T-helper 2 cell (primary cell): ENCODE results near the gene NOS3.

ENCODE experiments used
- DNase-seq, 5 experiments: peaks; one replicate each; pipeline versions ENCODE4 v3.0.0 to v3.0.0-alpha.2; 2012 to 2022

The NOS3 gene

DNA sequence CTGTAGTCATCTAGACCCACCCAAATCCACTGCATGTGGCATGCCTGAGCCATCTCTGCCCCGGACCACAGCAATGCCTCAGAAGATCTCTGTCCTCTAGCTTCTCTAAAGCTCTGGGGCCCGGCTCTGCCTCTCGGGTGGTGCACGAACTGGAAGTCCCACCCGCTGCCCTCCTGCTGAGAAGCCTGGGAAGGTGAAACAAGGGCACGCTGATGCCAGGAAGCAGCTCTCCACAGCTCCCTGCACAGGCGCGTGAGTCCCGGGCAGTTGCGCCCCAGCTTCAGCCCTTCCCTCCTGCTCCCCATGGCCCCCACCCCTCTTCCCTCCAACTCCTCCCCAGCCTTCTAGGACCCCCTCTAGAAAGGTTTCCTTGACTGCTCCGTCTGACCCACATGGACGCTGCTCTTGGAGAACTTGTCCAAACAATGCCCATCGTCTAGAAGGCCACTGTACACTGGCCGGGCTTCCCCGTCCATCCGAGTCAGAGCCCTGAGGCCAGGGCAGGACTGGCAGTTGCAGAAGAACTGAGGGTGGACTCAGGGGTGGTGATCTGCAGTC, 25.5 kb upstream of the NOS3 start:
- DNase-seq = no peak

DNA sequence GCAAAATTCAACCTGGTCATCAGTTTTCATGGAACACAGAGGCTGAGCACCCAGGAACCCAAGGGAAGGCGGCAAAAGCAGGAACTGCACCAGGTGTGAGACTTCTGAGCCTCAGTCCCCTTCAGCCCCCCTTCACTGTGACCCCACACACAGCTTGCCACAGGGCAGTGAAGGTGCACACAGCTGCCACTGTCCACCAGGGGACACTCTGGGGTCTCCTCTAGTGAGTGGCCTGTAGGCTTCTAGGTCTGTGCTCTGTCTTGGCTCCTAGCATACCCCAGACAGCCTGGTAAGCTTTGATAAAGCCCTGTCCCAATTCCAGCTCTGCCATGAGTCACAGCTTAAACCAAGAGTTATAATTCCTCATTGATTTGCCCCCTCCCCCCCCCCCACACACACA, 24.8 kb upstream of the NOS3 start:
- DNase-seq = no peak

DNA sequence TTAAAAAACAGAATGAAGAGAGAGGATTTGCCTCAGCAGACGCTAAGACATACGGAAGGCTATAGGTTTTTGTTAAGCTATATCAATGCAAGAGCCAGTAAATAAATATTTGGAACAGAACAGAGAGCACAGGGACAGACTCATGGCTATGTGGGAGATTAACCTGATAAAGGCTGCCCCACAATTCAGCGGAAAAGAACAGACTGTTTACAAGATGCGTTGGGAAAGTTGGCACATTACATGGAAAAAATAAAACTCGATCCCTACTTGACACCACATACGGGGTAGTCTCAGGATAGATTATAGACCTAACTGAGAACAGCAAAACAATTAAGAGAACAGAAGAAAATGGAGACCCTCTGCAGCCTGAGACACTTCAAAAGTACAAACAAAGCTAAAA, 23.5 kb upstream of the NOS3 start:
- DNase-seq = no peak

DNA sequence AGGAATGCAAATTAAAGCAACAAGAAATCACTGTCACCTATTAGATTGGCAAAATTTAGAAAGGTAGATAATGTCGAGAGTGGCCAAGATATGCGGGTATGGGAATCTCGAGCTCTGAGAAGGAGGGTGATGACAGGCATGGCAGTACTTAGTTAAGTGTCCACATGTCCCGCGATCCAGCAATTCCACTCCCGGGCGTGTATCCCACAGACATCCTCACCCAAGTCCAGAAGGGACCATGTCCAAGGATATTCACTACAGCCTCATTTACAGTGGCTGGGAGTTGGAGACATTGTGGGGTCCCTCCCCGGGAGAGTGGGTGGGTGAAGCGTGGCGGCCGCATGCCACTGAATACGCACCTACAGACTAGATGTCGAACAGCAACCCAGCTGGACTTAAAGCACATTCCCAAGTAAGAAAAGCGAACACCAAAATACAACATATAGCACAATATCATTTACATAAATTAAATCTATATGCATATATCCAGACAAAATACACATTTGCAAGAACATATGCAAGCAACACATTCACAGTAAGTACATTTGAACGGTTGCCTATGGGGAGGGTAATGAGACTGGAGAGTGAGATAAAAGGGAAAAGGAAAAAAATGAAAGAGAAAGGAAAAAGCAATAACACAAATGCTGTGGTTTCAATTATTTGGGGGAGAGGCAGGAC, 22.6 kb upstream of the NOS3 start:
- DNase-seq = no peak

DNA sequence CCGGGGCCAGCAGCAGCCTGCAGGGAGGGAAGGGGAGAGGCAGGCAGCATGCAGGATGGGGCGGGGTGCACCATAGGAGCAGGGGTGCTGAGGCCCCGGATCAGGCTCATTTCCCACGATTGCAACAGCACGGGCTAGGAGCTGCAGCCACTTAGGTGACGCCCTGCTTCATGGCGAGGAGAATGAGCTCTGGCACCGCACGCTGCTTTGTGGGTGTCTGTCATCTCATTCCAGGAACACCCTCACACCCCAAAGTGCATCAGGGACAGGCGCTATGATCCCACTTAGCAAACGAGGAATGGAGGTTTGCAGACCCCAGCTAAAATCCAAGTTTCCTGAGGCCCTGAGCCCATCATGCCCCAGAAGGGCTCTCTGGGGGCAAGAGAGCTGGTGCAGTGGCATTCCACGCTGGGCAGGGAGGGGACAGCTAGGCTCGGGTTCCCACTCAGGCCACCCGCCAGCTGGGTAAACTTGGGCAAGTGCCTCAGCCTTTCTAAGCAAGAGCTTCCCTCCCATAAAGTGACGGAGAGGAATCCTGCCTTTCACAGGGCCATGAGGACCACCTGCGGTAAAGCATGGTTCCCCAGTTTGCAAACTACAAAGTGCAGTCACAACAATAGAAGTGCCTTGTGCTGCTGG, 22.0 kb upstream of the NOS3 start:
- no peak for DNase-seq

DNA sequence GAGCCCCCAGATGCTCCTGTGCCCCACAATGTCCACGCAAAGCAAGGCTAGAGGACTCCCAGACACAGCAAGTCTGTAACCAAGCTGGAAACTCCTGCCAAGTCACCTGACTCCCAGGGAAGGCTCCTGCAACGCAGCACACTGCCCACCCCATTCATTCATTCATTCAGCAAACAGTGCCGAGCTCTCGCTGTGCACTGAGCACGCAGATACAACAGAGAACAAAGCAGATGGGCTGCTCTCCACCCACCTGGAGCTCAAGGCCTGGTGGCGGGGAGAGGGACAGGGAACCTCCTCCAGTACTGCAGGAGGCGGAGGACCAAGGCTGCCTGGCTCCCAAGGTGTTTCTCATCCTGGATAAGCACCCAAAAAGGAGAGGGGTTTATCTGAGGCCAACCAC, 21.3 kb upstream of the NOS3 start:
- DNase-seq = no peak

DNA sequence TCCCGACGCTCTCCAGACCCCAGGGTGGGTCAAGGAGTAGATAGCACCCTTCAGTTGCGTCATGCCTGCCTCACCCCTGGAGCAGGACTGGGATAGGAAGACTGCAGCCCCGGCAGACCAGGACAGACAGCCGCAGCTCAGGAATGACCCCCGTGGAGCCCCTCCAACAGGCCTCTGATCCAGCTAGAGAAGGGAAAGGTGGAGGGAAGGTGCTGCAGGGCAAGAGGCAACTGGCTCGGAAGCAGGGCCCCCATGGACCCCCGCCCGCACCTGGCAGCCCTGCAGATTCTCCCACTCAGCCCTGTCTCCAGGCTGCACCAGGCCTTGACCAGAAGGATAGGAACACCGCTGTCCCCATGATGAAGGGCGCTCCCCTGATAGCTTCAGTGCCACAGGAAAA, 20.4 kb upstream of the NOS3 start:
- no peak for DNase-seq

DNA sequence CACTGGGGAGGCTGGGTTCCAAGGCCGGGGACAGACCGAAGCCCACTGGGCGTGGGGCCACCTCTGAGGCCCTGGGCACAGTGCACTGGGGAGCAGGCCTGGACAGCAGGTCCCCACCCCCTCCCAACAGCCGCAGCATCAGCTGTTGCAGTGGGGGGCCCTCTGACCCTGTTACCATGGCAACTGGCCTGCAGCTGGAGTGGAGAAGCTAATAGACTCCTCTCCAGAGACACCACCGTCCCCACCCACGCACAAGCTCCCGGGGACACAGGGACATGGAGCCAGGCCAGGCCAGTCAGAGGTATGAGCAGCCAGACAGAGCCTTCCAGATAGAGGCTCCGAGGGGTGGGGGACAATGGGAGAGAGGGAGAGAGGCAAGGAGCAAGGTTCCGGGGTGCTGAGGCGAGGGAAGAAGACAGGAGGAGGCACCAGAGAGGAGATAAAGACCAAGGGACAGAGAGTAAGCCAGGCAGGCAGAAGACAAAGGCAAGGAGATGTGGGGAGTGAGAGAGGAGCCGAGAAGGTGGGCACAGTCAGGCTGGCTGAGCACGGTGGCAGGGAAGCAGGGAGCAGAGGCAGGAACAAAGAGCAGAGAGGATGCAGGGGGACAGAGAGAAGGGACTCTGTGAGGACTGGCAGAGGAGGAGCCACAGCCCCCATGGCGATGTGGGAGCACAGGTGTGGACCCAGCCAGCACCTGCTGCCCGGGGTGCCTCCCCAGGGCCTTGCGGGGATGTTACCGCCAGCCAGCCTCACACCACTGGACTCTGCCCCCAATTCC, 19.4 kb upstream of the NOS3 start:
- DNase-seq = no peak

DNA sequence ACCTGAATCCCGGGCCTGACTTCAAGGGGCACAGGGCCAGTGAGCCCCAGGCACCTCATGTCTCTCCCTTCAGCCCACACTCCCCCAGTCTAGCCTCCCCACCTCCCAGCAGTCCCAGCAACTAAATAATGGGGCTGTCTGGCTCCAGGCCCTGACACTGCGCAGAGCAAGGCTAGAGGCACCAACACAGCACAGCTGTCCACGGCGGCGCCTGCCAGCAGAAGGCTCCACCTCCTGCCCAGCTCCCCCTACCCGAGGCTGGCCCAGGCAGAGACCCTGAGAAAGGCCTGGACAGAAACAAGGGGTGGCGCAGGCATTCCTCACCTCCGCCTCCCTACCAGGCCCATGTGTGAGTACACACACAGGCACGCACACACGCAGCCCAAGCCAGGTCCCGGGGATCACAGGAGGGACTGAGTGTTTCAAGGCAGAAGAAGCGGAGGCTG, 18.8 kb upstream of the NOS3 start:
- DNase-seq = no peak

DNA sequence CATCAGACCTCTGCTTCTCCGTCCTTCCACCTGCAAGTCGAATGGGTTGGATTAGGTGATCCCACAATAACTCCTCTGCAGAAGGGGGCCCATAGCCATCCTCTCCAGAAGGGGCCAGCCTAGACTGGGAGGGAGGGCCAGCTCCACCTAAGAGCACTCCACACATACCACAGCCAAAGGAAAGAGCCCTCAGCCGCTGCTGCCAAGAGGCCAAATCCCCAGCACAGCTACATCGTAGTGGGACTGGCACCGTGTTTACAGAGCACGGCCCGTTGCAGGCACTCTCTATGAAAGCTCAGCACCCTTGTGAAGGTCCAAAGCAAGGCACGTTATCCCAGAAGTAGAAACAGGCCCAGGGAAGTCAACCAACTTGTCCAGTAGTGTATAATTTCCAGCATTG, 18.1 kb upstream of the NOS3 start:
- no peak for DNase-seq

DNA sequence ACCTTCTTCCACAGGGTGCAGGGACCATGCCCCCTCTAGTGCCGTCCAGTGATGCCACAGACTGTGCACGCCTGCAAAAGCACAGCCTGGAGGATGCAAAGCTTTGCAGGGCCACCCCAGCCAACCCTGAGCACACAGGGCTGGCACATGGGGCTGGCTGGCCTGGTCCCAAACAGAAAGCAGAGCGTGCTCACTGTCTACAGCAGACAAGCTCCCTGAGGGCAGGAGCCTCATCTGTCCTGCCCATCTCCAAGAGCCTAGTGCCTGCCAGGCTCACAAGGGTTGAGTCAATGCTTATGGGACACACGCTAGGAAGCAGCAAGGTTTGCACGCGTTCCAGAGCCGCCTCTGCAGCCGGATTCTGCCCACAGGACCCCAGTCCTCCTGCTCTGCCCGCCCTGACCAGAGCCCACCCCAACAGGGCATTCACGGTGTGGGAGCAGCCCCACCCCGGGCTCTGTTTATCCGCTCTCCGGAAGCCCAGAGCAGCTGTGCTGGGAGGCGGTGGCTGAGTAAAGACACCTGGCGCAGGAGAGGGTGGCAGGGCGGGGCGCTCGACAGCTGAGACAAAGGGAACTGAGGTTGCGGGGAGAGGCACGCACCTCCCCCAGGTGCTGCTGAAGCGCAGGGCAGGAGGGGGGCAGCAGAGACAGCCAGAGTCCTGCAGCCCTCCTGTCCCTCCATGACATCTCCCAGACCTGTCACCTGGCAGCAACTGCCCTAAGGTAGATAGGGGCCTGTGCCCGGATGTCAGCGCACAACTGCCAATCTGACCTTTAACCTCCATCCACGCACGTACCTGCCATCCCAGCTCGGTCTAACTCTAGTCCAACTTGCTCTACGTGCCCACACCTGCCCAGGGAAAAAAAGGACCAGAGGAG, 17.0 kb upstream of the NOS3 start:
- DNase-seq = peak in 3 of 5 experiments; percentile 15 to 37 (median 33)

DNA sequence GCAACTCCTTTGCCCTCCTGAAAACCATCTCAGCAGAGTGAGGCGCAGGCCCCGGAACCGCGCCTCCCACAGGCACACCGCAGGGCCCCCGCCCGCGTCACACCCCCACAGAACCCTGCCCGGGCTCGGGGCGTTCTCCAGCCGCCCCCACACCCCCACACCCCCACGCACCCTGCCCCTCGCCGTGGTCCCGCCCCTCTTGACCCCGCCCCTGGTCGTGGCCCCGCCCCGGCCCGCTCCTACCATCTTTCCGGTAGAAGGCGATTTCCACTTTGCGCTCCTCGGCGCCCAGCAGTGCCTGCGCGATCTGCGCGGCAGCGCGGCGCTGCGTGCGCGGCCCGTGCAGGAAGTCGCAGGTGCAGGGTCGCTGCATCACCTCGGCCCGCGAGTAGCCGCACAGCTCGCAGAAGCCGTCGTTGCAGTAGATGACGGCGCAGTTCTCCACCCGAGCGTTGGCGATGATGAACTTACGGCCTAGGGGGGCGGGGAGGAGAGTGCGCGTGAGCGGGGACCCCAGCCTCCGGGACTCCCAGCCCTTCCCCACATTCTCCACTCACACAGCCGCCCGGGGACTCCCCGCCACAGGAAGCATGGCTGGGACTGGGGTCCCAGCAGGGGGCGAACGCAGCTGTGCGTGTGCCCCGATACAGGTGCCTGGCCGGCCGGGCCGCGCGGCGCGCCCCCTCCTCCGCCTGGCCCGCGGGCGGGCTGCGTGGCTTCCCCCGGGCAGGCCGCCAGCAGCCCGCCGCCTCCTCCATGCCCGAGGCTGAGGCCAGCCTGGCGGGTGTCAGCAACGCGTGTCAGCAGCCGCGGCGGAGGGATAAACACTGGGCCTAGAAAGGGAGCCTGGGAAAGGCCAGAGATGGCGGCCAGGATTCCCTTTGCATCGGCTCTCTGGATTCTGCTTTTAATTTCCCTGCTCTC, 16.1 kb upstream of the NOS3 start:
- peak; percentile 65 to 86 (median 76) for DNase-seq

DNA sequence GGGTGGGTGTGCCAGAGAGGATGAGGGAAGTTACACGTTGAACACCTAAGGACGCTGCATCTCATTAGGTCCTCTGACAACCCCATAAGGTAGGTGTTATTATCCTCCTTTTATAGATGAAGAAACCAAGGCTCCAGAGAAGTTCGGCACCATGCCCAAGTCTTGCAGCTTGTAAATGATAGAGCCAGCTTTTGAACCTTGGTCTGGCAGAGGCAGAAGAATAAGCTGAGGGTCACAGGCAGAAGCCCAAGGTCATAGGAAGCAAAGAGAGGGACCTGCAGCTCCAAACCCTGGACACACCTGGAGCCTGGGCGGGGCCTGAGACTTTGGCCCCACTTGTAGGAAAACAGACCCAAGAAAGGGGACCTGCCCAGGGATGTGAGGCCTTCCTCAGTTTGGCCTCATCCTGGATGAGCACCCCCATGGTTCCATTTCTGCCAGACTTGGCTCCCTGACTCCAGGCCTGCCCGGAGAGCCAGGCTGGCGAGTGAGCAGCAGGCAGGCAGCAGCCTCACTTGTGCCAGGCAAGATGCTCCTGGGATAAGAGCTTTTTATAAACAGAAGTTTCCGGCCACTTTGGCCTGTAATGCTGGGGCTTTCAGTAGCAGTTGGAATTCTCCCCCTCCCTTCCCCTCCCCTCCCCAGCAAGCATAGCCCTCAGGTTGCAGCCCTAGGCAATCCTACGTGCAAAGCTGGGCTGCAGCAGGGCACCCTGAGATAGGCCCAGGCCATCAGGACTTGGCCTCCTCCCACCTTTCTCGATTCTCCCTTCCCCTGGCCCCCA, 15.1 kb upstream of the NOS3 start:
- no peak for DNase-seq

DNA sequence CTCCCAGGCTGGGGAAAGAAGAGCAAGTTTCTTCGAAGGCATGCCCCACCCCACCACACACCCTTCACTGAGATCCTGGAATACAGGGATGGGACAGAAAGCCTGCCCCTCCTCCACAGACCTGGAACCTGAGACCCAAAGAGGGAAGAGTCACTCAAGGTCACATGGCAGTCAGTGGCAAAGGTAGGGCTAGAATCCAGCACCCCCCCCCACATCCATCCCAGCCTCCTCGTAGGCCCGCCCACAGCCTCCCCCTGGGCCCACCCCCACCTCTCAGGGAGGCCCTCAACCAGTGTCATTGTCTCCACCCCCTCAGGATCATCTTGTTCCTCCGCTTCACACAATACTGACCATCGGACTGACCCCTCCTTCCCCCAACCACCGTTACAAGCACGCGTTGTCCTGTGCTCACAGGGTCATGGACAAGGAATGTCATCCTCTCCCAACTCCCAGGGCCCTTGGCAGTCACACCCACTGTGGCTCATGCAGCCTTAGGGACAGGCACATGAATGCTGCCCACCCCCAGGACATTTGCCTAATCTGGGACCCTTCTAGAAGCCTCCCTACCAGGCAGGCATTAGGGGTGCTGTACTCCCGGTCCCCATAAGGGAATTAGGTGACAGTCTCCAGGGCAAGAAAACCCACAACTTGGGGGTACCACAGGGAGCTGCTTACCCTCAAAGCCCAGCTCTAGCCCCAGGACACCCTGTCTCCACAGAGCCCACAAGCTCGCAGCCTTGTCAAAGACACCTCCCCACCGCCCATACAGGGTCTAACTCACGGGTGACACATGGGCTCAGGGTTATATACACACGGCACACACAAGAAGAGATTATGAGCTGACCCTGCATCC, 14.1 kb upstream of the NOS3 start:
- no peak for DNase-seq

DNA sequence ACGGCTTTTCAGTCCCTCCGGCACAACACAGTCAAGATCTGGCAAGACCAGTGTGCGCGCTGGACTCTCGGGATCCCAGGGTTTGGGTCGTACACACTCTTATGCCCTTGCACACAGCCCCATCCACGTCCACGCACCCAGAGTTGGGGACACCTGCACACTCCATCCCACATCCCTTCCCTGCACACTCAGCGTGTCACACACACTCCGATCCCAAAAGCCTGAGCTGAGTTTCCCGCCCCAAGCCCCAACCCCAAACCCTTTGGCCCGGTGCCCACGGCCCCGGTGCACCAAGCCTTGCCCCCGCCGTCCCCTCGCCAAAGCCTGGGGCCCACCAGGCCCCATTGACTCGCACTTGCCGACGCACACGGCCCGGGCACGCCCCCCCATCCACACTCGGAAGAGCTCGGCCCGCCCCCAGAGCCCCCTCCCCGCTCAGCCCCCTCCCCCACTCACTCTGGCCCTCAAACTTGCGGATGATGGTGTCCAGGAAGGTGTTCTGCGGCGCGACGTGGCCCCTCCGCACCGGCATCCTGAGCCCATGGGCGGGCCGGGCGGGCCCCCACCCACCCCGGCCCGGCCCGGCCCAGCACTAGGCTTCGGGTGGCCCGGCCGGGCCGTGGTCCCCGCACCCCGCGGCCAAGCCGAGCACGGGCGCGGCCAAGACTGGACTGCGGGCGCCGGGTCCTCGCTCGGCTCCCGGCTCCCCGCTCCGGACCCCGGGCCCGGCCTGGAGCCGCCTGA, 13.3 kb upstream of the NOS3 start:
- no peak for DNase-seq

DNA sequence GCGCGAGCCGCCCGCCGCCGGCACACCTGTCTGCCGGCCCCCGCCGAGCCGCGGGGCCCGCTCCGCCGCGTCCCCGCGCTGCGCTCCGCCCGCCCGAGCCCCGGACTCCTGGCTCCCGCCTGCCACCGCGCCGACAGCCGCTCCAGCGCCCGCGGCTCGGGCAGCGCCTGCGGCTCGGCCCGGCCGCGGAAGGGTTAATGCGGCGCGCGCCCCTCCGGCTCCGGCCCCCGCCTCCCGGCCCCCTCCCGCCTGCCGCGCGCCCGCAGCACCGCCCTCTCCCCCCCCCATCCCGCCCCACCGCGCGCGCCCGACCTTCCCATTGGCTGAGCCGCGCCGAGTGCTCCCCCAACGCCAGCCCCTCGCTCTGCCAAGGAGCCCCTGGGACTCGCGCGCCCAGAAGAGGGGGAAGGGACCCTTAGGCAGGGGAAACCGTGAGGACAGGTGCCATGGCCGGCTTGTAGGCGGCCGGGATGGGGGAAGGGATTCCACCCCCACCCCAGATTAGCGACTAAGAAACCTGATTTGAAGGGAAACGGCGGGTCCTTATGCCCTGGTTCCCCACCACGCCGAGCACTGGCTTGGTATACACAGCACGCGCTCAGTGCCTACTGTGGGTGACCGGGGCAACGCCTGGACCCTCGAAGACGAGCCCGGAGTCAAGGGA, 12.6 kb upstream of the NOS3 start, which contains the start of gene KCNH2:
Gene KCNH2 (minus strand): TSS at position 196 of the 664 bp plus-strand sequence. CDS start 408 bp downstream, outside the sequence.
- DNase-seq = peak in 2 of 5 experiments; percentile 44 to 47

DNA sequence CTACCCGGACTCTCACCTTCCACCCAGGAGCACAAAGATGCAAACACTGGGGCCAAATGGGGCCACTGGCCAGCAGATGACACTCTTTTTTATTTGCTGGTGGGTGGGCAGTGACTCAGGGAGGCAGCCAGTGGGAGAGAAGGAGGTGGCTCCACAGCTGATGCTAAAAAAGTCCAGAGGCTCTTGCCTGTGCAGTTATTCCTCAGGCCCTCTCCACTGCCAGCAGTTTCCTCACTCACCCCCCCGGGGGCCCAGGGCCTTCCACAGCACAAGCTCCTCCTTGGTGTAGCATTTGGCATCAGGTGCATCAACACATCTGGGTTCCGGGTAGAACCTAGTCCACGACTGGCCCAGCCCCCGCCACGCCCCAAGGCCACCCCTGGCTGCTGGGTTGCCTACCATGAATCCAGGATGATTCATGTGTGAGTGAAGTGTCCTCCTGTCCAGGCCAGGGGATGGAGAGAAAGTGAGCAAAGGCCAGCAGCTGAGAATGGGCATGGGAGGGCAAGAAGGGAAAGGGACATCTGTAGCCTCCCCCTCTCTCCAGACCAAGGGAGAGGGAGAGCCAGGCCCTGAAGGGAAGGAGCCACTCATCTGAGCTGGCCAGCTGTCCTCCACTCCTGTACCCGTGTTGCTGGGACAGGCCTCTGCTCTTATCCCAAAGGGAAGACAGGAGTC, 11.0 kb upstream of the NOS3 start:
- DNase-seq = no peak
